ENCODE data around the gene AOPEP.

GRCh38 chr9:94761481-94761880 lies 35.0 kb downstream of the AOPEP start:
- TF ChIP-seq CTCF (IDR thresholded peaks at IDR 0.05 in 8 of 11, conservative IDR thresholded peaks at IDR 0.05 in 3 of 11) (no peak), POLR2AphosphoS5 (IDR thresholded peaks at IDR 0.05) (no peak)

Measured in spleen (tissue), 7 donors.